Measurements from ENCODE around the gene PLPP2. TPM values are rescaled to one million over a fixed set of nuclear protein-coding genes. Genes with fewer than 3 reads are reported as not detected.

The PLPP2 gene
- total RNA-seq, 4 donors from 2014 or later = 1.6 to 13.7 (median 9.2) TPM

- TF ChIP-seq CTCF (IDR thresholded peaks at IDR 0.05) = no peak
- no peak for ATAC-seq (ENCODE audit: low FRiP score)
- DNase-seq (ENCODE audit: low spot score) = no peak
Measured at GRCh38 chr19:279656-280055, 11.5 kb downstream of the PLPP2 start.

DNA sequence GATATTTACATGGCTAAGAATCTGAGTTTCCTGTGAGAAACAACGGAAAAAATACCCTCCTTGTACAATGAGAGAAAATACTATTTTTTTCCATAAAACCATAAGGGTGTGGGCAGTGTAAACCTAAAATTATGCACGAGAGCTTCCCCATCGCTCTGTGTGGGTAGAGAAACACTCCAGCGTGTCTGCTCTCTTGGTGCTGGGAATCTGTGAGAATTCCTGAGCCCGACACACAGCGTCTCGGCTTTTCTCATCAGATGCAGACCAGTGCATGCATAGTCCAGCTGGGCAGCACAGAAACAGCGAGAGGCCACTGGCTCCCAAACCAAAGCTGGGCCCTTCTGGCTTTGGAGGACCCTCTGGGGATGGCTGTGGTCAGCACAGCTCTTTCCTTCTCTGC is 12.0 kb downstream of the PLPP2 start:
- TF ChIP-seq CTCF (IDR thresholded peaks at IDR 0.05) = no peak
- ATAC-seq (ENCODE audit: low FRiP score) = no peak
- DNase-seq (ENCODE audit: low spot score) = no peak

DNA sequence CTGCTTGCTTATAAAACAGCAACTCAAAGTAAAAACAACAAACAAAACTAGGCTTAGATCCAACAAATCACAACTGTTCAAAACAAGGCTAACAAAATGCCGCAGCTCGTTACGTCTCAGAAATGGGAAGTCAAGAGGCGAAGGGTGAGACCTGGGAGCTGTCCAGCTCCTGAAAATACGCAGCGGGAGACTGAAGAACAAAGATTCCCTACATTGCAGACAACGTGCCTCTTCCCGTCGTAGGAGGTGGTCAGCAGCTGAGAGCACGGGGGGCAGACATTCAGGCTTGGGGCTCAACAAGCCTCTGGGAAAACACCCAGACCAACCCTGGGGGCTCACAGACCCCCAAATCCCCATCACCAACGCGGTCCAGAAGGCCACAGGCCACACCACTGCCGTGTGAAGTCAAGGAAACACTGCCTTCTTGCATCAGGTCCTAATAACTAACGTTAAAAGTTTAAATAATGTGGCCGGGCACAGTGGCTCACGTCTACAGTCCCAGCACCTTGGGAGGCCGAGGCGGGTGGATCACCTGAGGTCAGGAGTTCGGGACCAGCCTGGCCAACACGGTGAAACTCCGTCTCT is 13.5 kb downstream of the PLPP2 start:
- DNase-seq (ENCODE audit: low spot score) (no peak), ATAC-seq (ENCODE audit: low FRiP score) (no peak)
- no peak for TF ChIP-seq CTCF (IDR thresholded peaks at IDR 0.05)

DNA sequence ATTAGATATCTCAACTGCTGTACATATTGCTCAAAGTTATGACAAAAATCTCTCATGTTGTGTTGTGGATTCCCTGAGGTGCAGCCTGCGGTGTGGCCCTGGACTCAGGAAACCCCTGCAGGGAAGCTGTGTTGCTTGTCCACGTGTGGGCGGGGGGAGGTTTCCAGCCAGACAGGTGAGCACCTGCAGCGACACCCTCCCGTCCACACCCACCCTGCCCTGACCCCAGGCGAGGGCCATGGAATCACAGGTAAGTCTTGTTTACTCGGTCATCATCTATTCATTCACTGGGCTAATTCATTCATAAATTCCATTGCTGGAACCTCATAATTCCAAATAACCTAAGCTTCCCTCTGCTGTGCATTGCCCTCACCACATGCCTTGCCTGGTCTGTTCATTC is 14.1 kb downstream of the PLPP2 start:
- DNase-seq (ENCODE audit: low spot score) (no peak), ATAC-seq (ENCODE audit: low FRiP score) (no peak)
- TF ChIP-seq CTCF (IDR thresholded peaks at IDR 0.05) = no peak

DNA sequence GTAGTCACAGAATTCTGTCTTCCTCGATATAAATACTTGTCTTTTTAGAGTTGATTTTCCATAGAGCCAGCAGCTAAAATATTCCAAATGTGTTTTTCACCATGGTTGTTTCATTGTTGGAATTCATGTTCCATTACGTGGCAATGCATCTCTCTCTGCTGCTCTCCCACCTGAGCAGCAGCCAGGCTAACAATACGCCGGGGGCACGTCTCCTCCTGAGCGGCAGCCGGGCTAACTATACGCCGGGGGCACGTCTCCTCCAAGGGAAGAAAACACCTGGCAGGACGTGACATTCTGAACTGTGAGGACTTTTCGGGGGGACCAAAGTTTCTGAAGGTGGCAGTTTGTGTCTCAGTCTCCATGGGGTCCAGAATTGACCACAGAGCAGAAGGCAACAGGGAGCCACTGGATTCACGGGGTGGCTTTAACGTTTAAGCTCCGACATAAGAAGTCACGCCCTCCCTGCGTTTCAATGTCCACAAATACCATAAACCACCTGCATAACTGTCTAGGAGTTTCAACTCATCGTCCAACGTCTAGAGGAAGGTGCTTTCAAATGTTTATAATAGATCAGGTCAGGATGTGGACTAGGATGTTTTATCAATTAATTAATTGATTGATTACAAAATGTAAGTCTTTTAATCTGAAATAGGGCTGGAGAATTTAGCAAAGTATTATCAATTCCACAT is 15.1 kb downstream of the PLPP2 start:
- ATAC-seq (ENCODE audit: low FRiP score) = no peak
- no peak for TF ChIP-seq CTCF (IDR thresholded peaks at IDR 0.05)

DNA sequence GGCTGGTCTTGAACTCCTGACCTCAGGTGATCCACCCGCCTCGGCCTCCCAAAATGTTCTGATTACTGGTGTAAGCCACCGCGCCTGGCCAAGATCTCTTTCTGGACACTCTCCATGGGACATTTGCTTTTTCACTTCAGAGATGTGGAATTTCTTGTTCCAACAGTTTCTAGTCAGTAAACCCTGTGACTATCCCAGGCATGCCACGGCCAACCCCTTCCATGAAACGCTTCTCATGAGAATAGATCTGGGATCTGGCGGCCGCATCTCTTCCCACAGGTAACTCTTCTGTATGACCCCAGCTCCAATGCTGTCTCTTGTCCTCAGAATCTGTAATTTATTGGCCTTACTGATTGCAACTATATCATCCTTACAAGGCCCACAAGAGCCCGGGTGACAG is 16.2 kb downstream of the PLPP2 start:
- no peak for TF ChIP-seq CTCF (IDR thresholded peaks at IDR 0.05)
- DNase-seq (ENCODE audit: low spot score) (no peak), ATAC-seq (ENCODE audit: low FRiP score) (no peak)

More for the DNA sequence above, 15.1 kb downstream of the PLPP2 start:
- no peak for DNase-seq (ENCODE audit: low spot score)

DNA sequence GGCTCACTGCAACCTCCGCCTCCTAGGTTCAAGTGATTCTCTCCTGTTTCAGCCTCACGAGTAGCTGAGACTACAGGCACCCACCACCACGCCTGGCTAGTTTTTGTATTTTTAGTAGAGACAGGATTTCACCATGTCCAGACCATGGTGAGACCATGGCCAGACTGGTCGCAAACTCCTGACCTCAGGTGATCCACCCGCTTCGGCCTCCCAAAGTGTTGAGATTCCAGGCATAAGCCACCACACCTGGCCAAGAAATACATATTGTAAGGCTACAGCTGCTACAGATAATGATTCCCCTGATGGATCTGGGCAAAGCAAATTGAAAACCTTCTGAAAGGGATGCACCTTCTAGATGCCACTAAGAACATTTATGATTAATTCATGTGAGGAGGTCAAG is 17.8 kb downstream of the PLPP2 start:
- TF ChIP-seq CTCF (IDR thresholded peaks at IDR 0.05) = no peak
- no peak for DNase-seq (ENCODE audit: low spot score)
- ATAC-seq (ENCODE audit: low FRiP score) = no peak
